ENCODE data around the gene TFR2.

DNA sequence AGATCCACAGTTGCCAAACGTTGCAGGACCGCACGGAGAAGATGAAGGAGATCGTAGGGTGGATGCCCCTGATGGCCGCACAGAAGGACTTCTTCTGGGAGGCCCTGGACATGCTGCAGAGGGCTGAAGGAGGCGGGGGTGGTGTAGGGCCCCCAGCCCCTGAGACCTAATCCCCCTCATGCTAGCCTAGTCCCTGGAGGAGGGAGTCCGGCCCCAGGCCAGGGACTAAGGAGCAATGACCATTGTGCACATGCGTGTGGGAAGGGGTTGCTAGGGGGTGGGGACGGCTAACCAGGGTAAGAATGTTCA, 40.7 kb downstream of the TFR2 start:
- TF ChIP-seq TARDBP (CRISPR knock-in tag; IDR thresholded peaks at IDR 0.05) (no peak), POLR2AphosphoS2 (IDR thresholded peaks at IDR 0.05; ENCODE audit: low read depth, low read length) (no peak), ESRRA (CRISPR knock-in tag; IDR thresholded peaks at IDR 0.05; ENCODE audit: low read depth) (no peak), CEBPB (IDR thresholded peaks at IDR 0.05; ENCODE audit: borderline replicate concordance, low read depth, low read length) (no peak), CTCF (CRISPR knock-in tag; IDR thresholded peaks at IDR 0.05) (no peak), DNMT1 (CRISPR knock-in tag; IDR thresholded peaks at IDR 0.05) (no peak), CEBPG (CRISPR knock-in tag; IDR thresholded peaks at IDR 0.05) (no peak), ZNF274 (CRISPR knock-in tag; IDR thresholded peaks at IDR 0.05) (no peak), IKZF1 (IDR thresholded peaks at IDR 0.05) (no peak)
